Neural crest cell (in vitro differentiated cells): ENCODE measurements around the gene SLC33A1. TPM values are rescaled to one million over a fixed set of nuclear protein-coding genes. Genes with fewer than 3 reads are reported as not detected.
"Not testable (repeated sequence)": the region's sequence is repeated elsewhere in the genome, so short reads cannot be mapped to it uniquely, and the experiment has no call there.

Experiments used
- DNase-seq: peaks from one replicate; pipeline ENCODE4 v3.0.0; 2021; ENCODE audit warnings: low read depth, mixed read lengths, low spot score
- H3K27ac Mint-ChIP-seq: one replicate; pipeline ENCODE4 v1.8.0; 2021; ENCODE audit warnings: mild to moderate bottlenecking, mixed read lengths; ENCODE audit not compliant: unreplicated experiment
- H3K27me3 Mint-ChIP-seq: 2 replicates; pipeline ENCODE4 v1.8.0; 2021; ENCODE audit warnings: low read depth, mild to moderate bottlenecking, mixed read lengths
- H3K36me3 Mint-ChIP-seq: 2 replicates; pipeline ENCODE4 v1.8.0; 2021; ENCODE audit warnings: low read depth, mild to moderate bottlenecking, mixed read lengths
- H3K4me1 Mint-ChIP-seq: 2 replicates; pipeline ENCODE4 v1.8.0; 2021; ENCODE audit warnings: mixed read lengths
- H3K4me3 Mint-ChIP-seq: one replicate; pipeline ENCODE4 v1.8.0; 2021; ENCODE audit warnings: mild to moderate bottlenecking, mixed read lengths
- H3K9me3 Mint-ChIP-seq: 2 replicates; pipeline ENCODE4 v1.8.0; 2021; ENCODE audit warnings: mixed read lengths
- total RNA-seq: library from RNA; stranded (reverse); gene quantifications from 2 replicates; pipeline ENCODE4 v1.2.1, GENCODE V29; 2021
- TF ChIP-seq, protein P1 (sequence below): fragments of 200-600 bp; sonication (generic); conservative IDR thresholded peaks from 2 replicates; pipeline ENCODE4 v1.5.0; 2021; ENCODE audit warnings: antibody characterized with exemption, mild to moderate bottlenecking

SLC33A1 gene
- total RNA-seq, 1 donor from 2014 or later: 18.8 TPM

DNA sequence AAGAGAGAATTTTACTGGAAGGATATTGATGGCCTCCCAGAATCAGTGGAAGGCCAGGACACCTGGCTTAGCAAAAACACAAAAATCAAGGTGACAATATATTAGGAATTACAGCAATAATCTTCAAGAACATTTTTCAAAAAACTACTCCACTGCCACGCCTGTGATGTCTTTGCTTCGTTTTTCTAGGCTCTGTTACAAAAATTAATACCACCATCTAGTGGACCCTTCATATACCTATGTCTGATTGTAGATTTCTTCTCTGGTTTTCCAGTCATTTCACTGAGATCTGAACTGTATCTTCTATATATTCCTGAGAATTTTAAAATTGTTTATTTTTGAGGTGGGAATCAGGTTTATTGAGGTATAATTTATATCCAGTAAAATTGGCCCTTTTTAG, 5.6 kb upstream of the SLC33A1 start:
- Mint-ChIP-seq H3K27me3 (peaks cover 6% of the 10 kb centered on the region), H3K9me3 (peaks cover 4% of the 10 kb centered on the region), H3K4me1 (peaks cover 1% of the 10 kb centered on the region), H3K36me3 (peaks cover 3% of the 10 kb centered on the region), H3K27ac (no peak overlapping the region), H3K4me3 (no peak overlapping the region)
- no peak for DNase-seq
- TF ChIP-seq, protein P1, sequence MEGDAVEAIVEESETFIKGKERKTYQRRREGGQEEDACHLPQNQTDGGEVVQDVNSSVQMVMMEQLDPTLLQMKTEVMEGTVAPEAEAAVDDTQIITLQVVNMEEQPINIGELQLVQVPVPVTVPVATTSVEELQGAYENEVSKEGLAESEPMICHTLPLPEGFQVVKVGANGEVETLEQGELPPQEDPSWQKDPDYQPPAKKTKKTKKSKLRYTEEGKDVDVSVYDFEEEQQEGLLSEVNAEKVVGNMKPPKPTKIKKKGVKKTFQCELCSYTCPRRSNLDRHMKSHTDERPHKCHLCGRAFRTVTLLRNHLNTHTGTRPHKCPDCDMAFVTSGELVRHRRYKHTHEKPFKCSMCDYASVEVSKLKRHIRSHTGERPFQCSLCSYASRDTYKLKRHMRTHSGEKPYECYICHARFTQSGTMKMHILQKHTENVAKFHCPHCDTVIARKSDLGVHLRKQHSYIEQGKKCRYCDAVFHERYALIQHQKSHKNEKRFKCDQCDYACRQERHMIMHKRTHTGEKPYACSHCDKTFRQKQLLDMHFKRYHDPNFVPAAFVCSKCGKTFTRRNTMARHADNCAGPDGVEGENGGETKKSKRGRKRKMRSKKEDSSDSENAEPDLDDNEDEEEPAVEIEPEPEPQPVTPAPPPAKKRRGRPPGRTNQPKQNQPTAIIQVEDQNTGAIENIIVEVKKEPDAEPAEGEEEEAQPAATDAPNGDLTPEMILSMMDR: peak; percentile 40

DNA sequence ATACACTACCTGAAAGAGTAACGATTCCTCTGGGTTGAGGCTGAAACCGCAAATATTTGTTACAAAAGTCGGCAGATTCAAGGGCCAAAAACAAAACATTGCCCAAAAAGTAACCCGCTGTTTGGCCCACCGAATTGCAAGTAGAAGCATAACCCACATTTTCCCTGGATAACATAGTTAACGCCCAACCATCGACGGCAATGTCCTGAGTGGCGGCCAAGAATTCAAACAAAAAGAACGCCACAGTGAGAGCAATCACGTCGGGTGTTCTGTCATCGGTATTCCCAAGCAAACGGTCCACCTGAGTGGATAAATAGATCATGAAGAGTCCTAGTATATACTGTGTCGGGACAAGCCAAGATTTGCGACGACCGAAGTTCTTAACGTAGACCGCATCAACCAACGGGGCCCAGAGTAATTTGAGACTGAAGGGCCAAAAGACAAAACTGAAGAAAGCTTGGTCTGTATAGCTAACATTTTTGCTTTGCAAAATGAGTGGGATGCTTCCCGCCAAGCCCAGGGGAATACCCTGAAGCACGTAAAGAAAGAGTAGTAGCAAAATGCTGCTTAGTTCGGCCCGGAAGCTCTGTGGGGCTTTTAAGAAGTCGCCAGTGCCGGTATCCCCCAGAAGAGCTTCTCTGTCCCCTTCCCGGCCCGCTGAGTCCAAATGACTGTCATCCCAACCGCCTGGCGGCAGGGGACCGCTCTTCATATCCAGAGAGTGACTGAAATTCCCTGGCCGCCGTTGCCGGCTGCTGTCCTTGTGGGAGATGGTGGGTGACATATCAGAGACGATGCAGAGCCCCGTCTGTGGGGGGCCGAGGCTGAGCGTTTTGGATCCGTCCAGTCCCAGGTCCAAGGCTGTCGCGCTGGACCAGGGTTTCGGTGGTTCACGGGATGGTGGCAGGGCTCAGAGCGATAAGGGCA, 750 bp downstream of the SLC33A1 start:
- H3K27me3 Mint-ChIP-seq: peaks cover 4% of the 10 kb centered on the region

DNA sequence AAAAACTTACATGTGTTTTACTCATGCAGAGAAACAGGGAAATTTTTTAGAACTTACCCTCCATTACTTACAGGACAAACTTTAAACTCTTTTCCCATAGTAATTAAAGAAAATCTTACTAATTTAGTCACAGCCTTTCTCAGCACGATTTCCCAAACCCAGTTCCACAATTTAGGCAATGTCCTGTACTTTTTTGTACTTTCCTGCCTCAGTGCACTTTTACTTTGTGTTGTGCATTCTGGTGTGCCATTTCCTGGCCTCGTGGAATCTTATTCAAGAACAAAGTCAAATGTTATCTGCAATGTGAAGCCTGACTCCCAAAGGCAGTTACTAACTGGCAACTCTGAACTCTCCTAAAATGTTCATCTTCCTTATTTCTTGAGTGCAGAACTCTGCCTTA, 1.9 kb downstream of the SLC33A1 start:
- peaks cover 3% of the 10 kb centered on the region for H3K27me3 Mint-ChIP-seq
- no peak for DNase-seq
- H3K4me1 Mint-ChIP-seq: peaks cover 39% of the 10 kb centered on the region
- peaks cover 8% of the 10 kb centered on the region for H3K36me3 Mint-ChIP-seq
- TF ChIP-seq, protein P1: no peak
- H3K4me3 Mint-ChIP-seq: peak overlapping the region; percentile 97
- peak overlapping the region; percentile 46 for H3K27ac Mint-ChIP-seq
- H3K9me3 Mint-ChIP-seq: peaks cover 4% of the 10 kb centered on the region

More for the DNA sequence above, 750 bp downstream of the SLC33A1 start:
- TF ChIP-seq, protein P1: peak; percentile 44
- Mint-ChIP-seq H3K4me1 (peaks cover 34% of the 10 kb centered on the region), H3K27ac (peak overlapping the region; percentile 72), H3K9me3 (peaks cover 4% of the 10 kb centered on the region), H3K4me3 (peak overlapping the region; percentile 97), H3K36me3 (peaks cover 4% of the 10 kb centered on the region)
- peak; percentile 14 for DNase-seq

DNA sequence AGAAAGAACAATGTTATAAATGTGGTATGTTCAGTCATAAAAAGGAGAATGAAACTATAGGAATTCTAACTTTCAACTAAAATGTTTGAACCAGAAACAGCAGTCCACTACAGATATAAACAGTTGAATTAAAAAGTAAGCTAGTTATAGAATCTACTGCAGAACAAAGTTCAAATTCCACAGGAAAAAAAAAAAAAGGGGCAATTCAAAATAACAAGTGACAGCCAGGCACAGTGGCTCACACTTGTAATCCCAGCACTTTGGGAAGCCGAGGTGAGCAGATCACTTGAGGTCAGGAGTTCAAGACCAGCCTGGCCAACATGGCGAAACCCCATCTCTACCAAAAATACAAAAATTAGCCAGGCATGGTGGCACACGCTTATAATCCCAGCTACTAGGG, 4.8 kb downstream of the SLC33A1 start:
- not testable (repeated sequence) for H3K9me3 Mint-ChIP-seq, H3K27me3 Mint-ChIP-seq, H3K36me3 Mint-ChIP-seq, DNase-seq, H3K27ac Mint-ChIP-seq
- Mint-ChIP-seq H3K4me3 (peak overlapping the region; percentile 68), H3K4me1 (peaks cover 41% of the 10 kb centered on the region)

DNA sequence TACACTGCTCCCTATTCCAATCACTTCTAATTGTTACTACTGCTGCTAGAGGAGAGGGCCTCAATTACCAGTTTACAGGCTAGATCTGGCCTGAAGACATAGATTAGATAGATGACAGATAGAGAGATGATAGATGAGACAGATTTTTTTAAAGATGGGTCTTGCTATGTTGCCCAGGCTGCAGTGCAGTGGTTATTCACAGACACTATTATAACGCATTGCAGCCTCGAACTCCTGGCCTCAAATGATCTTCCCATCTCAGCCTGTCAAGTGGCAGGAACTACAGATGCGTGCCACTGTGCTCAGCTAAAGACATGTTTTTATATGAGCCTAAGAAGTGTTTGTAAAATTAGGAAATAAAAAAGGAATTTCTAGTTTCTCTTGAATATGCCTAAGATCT, 6.2 kb downstream of the SLC33A1 start:
- peaks cover 4% of the 10 kb centered on the region for H3K36me3 Mint-ChIP-seq
- peaks cover 34% of the 10 kb centered on the region for H3K4me1 Mint-ChIP-seq
- no peaks in the 10 kb centered on the region for H3K9me3 Mint-ChIP-seq
- H3K27me3 Mint-ChIP-seq: no peaks in the 10 kb centered on the region
- peak overlapping the region; percentile 0 for H3K4me3 Mint-ChIP-seq
- TF ChIP-seq, protein P1: no peak
- no peak overlapping the region for H3K27ac Mint-ChIP-seq
- no peak for DNase-seq

DNA sequence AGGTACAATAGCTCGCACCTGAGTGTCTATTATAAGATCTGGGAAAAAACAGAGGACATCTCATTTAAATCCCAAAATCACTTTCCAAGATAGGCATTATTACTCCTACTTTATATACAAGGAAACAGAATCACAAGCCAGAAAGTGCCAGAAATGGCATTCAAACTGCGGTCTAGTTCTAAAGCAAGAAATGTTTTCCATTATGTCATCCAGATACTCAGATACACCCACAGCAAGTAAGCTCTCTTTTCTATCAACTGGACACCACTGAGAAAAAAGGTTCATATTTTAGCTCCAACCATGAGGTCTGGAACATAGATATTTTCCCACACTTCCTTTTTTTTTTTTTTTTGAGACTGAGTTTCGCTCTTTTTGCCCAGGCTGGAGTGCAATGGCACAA, 8.1 kb downstream of the SLC33A1 start:
- Mint-ChIP-seq H3K4me1 (peaks cover 18% of the 10 kb centered on the region), H3K36me3 (peaks cover 4% of the 10 kb centered on the region), H3K27ac (no peak overlapping the region), H3K27me3 (no peaks in the 10 kb centered on the region), H3K9me3 (no peaks in the 10 kb centered on the region), H3K4me3 (peak overlapping the region; percentile 13)
- DNase-seq: no peak
- TF ChIP-seq, protein P1: no peak
